ENCODE measurements around the gene KLHL41. TPM values are rescaled to one million over a fixed set of nuclear protein-coding genes. Genes with fewer than 3 reads are reported as not detected.

KLHL41 gene
- total RNA-seq, 4 donors from 2014 or later = 0.99 to 2.9 (median 1.9) TPM

GRCh38 chr2:169493360-169493759 lies 16.1 kb upstream of the KLHL41 start:
- TF ChIP-seq EP300 (IDR thresholded peaks at IDR 0.05) (no peak), POLR2AphosphoS5 (IDR thresholded peaks at IDR 0.05) (no peak), CTCF (IDR thresholded peaks at IDR 0.05) (no peak), POLR2A (IDR thresholded peaks at IDR 0.05; ENCODE audit: low read depth) (no peak)
- H3K4me1 ChIP-seq = no peaks in the 10 kb centered on the region
- no peak overlapping the region for H3K27ac ChIP-seq (replicated peaks in 1 of 4)
- no peak for DNase-seq (ENCODE audit: extremely low spot score)
- no peaks in the 10 kb centered on the region for H3K27me3 ChIP-seq
- intact Hi-C loops (cut with DNase I) = no loop called here
- 93% methylated on average over 2 of the region's 2 CpGs for whole genome bisulfite sequencing
- no peak overlapping the region for H3K4me3 ChIP-seq
- peaks cover 7 to 59% (median 14%) of the 10 kb centered on the region in 4 donors for H3K36me3 ChIP-seq
- H3K9me3 ChIP-seq = no peaks in the 10 kb centered on the region

- Histone ChIP-seq H3K4me3 (no peak overlapping the region), H3K27ac (replicated peaks in 1 of 4) (no peak overlapping the region), H3K36me3 (peaks cover 6 to 59% (median 17%) of the 10 kb centered on the region in 4 donors), H3K9me3 (no peaks in the 10 kb centered on the region), H3K27me3 (no peaks in the 10 kb centered on the region), H3K4me1 (no peaks in the 10 kb centered on the region)
- no peak for DNase-seq (ENCODE audit: extremely low spot score)
- intact Hi-C loops (cut with DNase I) = no loop called here
- WGBS = 98% methylated on average over 5 of the region's 5 CpGs
- no peak for TF ChIP-seq EP300 (IDR thresholded peaks at IDR 0.05)
- no peak for TF ChIP-seq POLR2AphosphoS5 (IDR thresholded peaks at IDR 0.05)
- no peak for TF ChIP-seq CTCF (IDR thresholded peaks at IDR 0.05)
- no peak for TF ChIP-seq POLR2A (IDR thresholded peaks at IDR 0.05; ENCODE audit: low read depth)
These were observed 14.1 kb upstream of the KLHL41 start for GRCh38 chr2:169495310-169495928.

GRCh38 chr2:169504651-169505050 lies 4.9 kb upstream of the KLHL41 start:
- H3K9me3 ChIP-seq = no peaks in the 10 kb centered on the region
- no peak for TF ChIP-seq POLR2A (IDR thresholded peaks at IDR 0.05; ENCODE audit: low read depth)
- TF ChIP-seq POLR2AphosphoS5 (IDR thresholded peaks at IDR 0.05) = no peak
- TF ChIP-seq EP300 (IDR thresholded peaks at IDR 0.05) = no peak
- TF ChIP-seq CTCF (IDR thresholded peaks at IDR 0.05) = no peak
- no peaks in the 10 kb centered on the region for H3K27me3 ChIP-seq
- WGBS = 95% methylated on average over 18 of the region's 19 CpGs
- DNase-seq (ENCODE audit: extremely low spot score) = no peak
- intact Hi-C loops (cut with DNase I) = no loop called here
- H3K4me1 ChIP-seq = peaks cover 0 to 11% (median 6%) of the 10 kb centered on the region in 4 donors
- peaks cover 0 to 53% (median 35%) of the 10 kb centered on the region in 4 donors for H3K36me3 ChIP-seq
- H3K4me3 ChIP-seq = no peak overlapping the region
- H3K27ac ChIP-seq (replicated peaks in 1 of 4) = no peak overlapping the region

- H3K27ac ChIP-seq (replicated peaks in 1 of 4) = no peak overlapping the region
These were observed 1.8 kb upstream of the KLHL41 start for GRCh38 chr2:169507698-169508097.

More at GRCh38 chr2:169507698-169508097, 1.8 kb upstream of the KLHL41 start:
- Histone ChIP-seq H3K4me1 (peaks cover 0 to 34% (median 19%) of the 10 kb centered on the region in 4 donors), H3K27me3 (no peaks in the 10 kb centered on the region), H3K36me3 (peaks cover 0 to 25% (median 14%) of the 10 kb centered on the region in 4 donors), H3K4me3 (no peak overlapping the region), H3K9me3 (no peaks in the 10 kb centered on the region)
- DNase-seq (ENCODE audit: extremely low spot score) = no peak
- no peak for TF ChIP-seq POLR2A (IDR thresholded peaks at IDR 0.05; ENCODE audit: low read depth)
- TF ChIP-seq EP300 (IDR thresholded peaks at IDR 0.05) = no peak
- TF ChIP-seq POLR2AphosphoS5 (IDR thresholded peaks at IDR 0.05) = no peak
- TF ChIP-seq CTCF (IDR thresholded peaks at IDR 0.05) = no peak
- intact Hi-C loops (cut with DNase I) = no loop called here
